Stimulated activated CD8-positive, alpha-beta memory T cell treated with anti-CD3 and anti-CD28 coated beads, Interleukin-12 subunit alpha, Interleukin-12 subunit beta, amount 100 ng/mL, for 24 hours (primary cell): ENCODE data around the gene REEP1.

Experiments used
- DNase-seq: peaks from one replicate; pipeline ENCODE4 v3.0.0-alpha.2; 2020; ENCODE audit errors: extremely low read depth

Gene REEP1

DNA sequence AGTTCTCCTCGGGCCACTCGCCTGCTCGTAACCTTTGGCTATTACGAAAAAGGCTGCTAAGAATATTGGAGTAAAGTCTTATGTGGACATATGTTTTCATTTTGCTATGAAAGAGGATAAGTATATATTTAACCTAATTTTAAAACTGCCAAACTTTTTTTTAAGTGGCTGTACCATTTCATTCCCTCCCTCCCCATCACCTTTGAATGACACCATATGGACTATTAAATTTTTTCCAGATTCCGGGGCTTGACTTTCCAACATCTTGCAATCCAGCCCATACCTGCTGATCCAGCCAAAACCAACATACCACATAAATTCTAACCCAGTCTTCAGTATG, 31.5 kb downstream of the REEP1 start:
- no peak for DNase-seq

- DNase-seq, result no peak
These were observed 32.1 kb downstream of the REEP1 start for GRCh38 chr2:86305195-86305914.

- no peak for DNase-seq
These were observed 33.0 kb downstream of the REEP1 start for GRCh38 chr2:86304416-86304815.

DNA sequence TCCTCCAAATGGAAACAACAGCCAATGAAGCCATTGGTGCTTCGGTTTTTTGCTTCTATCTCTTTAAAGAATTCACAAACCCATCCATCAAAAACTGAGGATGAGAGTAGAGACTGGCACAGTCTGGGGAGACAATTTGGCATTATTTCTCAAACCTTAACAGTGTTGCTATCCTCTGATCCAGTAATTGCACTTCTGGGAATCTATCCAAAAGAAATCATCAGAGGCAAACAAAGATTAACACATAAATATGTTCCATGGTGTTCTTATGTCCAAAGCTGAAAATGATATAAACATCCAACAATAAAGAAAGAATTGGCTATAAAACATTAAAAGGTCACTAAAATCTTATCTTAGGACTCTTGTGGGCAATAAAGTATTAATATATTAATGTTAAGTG, 35.1 kb downstream of the REEP1 start:
- DNase-seq, result no peak

- DNase-seq, result no peak
These were observed 35.7 kb downstream of the REEP1 start for GRCh38 chr2:86301711-86302202.

GRCh38 chr2:86301009-86301408, 36.4 kb downstream of the REEP1 start:
- no peak for DNase-seq

DNA sequence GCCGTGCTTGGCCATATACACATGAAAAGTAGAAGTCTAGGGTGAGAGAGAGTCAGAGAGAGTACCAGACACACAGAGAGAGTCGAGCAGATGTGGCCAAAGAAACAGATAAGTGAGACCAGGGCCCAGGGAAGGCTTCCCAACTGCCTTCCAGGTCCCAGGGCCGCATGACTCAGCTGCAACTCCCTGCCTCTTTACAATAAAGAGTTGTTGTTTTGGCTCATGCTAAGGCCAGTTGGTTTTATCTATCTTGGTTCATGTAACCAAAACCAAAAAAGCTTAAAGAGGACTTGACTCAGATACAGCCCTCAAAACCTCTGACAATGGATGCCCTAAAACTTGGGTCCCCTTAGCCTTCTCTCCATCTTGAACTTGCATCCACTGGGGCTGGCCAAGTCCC, 36.9 kb downstream of the REEP1 start:
- no peak for DNase-seq

DNA sequence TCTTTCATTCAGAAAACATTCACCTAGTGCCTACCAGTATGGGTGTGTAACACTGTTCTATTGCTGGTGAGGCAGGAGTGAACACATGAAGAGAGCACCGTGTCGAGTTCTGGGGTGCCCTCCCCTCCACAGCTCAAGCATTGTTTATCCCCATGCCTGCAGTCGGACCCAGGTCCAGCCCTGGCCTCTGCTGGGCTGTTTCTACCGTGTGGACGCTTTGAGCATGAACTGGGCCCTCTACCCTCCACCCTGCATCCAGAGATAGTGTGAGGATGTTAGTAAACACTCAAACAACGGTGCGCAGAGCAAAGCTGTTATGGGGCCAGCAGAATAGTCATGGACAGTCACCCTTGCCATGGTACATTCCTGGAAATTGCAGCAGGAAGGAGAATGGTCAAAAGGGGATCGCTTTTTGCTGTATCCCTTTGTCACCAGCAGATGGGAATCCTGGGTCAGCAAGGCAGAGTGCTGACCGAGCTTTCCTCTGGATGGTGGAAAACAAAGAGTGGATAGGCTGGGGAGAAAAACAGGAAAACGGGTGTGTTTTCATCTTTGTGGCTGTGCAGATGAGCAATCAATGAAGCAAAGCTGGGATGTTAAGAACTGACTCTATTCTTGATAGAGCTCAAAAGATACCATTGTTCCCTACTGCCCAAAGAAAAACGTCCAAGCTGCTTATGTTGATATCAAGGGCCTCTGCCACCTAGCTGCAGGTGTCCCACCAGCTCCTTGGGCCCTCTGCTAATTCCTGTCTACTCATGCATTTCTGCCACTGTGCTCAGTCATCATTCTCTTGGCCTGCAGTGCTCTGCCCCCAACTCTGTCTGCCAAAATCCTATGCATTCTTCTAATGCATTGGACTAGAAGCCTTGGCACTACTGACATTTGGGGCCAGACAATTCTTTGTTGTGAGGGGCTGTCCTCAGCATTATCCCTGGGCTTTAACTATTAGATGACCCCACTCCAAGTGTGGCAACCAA, 38.7 kb downstream of the REEP1 start:
- DNase-seq, result no peak

GRCh38 chr2:86297382-86298147, 39.9 kb downstream of the REEP1 start:
- DNase-seq, result no peak

GRCh38 chr2:86296947-86297346, 40.5 kb downstream of the REEP1 start:
- no peak for DNase-seq

DNA sequence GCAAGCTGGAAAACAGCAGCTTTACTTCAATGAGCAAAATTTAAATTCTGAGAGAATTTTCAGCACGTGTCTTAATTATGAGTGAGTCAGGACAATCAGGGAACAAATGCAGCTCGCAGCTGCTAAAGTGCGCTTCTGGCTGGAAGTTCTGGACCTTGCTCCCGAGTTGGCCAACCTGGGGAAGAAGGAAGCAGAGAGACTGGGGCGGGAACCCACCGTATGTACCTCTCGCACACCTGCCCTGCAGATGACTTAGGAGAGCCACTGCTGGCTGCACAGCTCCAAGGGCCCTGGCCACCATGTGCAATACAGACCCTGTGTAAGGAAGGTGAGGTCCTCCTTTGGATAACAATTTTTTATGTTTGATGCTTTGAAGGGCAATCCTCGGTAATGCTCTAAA, 42.4 kb downstream of the REEP1 start:
- DNase-seq, result no peak

DNA sequence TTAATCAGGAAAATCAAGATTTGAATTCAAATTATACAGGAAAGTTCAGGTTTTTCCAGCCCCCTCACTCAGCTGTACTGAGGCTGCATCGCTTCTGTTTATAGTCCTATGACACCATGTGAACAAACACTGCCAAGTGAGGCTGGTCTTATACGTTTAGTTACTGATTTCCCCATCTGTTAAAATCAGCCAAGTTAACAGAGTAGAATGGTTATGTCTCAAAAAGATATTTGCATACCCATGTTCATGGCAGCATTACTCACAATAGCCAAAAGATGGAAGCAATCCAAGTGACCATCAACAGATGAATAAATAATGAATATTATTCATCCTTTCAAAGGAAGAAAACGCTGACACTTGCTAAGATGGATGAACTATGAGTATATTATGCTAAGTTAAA, 43.8 kb downstream of the REEP1 start:
- no peak for DNase-seq

GRCh38 chr2:86292571-86293515, 44.6 kb downstream of the REEP1 start:
- no peak for DNase-seq

GRCh38 chr2:86291328-86291662, 46.1 kb downstream of the REEP1 start:
- DNase-seq, result no peak

- no peak for DNase-seq
These were observed 46.7 kb downstream of the REEP1 start for GRCh38 chr2:86290596-86291327.

GRCh38 chr2:86286516-86286915, 50.9 kb downstream of the REEP1 start:
- DNase-seq, result no peak

- no peak for DNase-seq
These were observed 51.4 kb downstream of the REEP1 start for GRCh38 chr2:86285981-86286380.

GRCh38 chr2:86285571-86285970, 51.9 kb downstream of the REEP1 start:
- DNase-seq, result no peak

- DNase-seq, result no peak
These were observed 52.4 kb downstream of the REEP1 start for GRCh38 chr2:86284987-86285386.

GRCh38 chr2:86284401-86284841, 53.0 kb downstream of the REEP1 start:
- DNase-seq, result no peak
